K562 (cell line): ENCODE data around the gene ERVH48-1. TPM values are rescaled to one million over a fixed set of nuclear protein-coding genes. Genes with fewer than 3 reads are reported as not detected.

Source experiments
- CHCHD3 ChIP-seq: fragments of 250-450 bp; sonication (Bioruptor Pico); IDR thresholded peaks from 2 replicates; pipeline ENCODE4 v2.1.2; 2022; ENCODE audit warnings: mild to moderate bottlenecking
- SMARCE1 ChIP-seq: fragments of 450-650 bp; IDR thresholded peaks from 2 replicates; pipeline ENCODE4 v1.7.1; 2016; ENCODE audit warnings: mild to moderate bottlenecking
- SMC3 ChIP-seq: conservative IDR thresholded peaks from 2 replicates; pipeline ENCODE4 v1.6.1; 2011; ENCODE audit warnings: low read depth, low read length, improper control_type of control experiment; ENCODE audit not compliant: insufficient read depth
- ZNF212 ChIP-seq: fragments of 450-650 bp; formaldehyde crosslinking; IDR thresholded peaks from 2 replicates; pipeline ENCODE4 v1.4.0; 2020; ENCODE audit warnings: mild to moderate bottlenecking
- polyA plus RNA-seq, 8 experiments: library from polyadenylated mRNA; depleted of rRNA in 4 of 8; stranded (reverse) in 5 of 8; unstranded in 3 of 8; fragments of >200 nt; fragmentation: Nextera tagmentation in 2 of 8; fragmentation: Illumina TruSeq in 1 of 8; extraction: Ambion mirVana in 2 of 8; extraction: Trizol in 1 of 8; gene quantifications; 2 replicates each; pipeline versions ENCODE4 v1.2.1 to v1.2.3, GENCODE V29; 2011 to 2014; ENCODE audit warnings: inconsistent platforms in 1 of 8, missing spikeins in 1 of 8
- total RNA-seq, 7 experiments: library from RNA; depleted of rRNA in 6 of 7; stranded (reverse); fragments of >200 nt in 6 of 7; fragmentation: Illumina TruSeq in 2 of 7; extraction: Trizol in 2 of 7; gene quantifications; 2 replicates each; pipeline versions ENCODE4 v1.2.1 to v1.2.3, GENCODE V29; 2011 to 2021; ENCODE audit warnings: low replicate concordance in 1 of 7
- TF ChIP-seq, protein P1 (sequence below): fragments of 450-650 bp; IDR thresholded peaks from 2 replicates; pipeline ENCODE4 v1.6.1; 2016; ENCODE audit warnings: mild to moderate bottlenecking, moderate library complexity
- TF ChIP-seq, protein P2 (sequence below): fragments of 250-450 bp; sonication (Bioruptor Pico); IDR thresholded peaks from 2 replicates; pipeline ENCODE4 v1.4.0; 2020
- TF ChIP-seq, protein P3 (sequence below): fragments of 450-650 bp; IDR thresholded peaks from 2 replicates; pipeline ENCODE4 v1.6.1; 2017; ENCODE audit warnings: antibody characterized with exemption, mild to moderate bottlenecking

Gene ERVH48-1
- total and polyA plus RNA-seq, 9 of the 15 experiments (the other 6 are each of a cell fraction or from before 2014, with no cell fraction given) = 0.08 to 0.49 (median 0.16) TPM; not detected in 3

DNA sequence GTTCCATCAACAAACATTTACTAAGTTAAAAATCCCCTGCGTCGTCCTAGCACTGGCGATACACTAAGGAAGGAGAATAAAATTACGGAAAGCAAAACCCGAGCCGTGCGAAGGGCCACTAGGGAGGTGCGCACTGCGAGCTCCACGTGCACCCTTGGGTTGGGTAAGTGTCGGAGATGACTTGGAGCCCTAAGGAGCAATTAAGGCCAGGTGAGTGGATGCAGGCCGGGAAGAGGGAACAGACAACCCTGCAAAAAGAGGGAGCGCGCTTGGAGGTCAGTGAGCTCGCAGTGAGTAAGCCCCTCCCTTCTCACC lies 46.8 kb downstream of the ERVH48-1 start (continued):
- TF ChIP-seq, protein P1, sequence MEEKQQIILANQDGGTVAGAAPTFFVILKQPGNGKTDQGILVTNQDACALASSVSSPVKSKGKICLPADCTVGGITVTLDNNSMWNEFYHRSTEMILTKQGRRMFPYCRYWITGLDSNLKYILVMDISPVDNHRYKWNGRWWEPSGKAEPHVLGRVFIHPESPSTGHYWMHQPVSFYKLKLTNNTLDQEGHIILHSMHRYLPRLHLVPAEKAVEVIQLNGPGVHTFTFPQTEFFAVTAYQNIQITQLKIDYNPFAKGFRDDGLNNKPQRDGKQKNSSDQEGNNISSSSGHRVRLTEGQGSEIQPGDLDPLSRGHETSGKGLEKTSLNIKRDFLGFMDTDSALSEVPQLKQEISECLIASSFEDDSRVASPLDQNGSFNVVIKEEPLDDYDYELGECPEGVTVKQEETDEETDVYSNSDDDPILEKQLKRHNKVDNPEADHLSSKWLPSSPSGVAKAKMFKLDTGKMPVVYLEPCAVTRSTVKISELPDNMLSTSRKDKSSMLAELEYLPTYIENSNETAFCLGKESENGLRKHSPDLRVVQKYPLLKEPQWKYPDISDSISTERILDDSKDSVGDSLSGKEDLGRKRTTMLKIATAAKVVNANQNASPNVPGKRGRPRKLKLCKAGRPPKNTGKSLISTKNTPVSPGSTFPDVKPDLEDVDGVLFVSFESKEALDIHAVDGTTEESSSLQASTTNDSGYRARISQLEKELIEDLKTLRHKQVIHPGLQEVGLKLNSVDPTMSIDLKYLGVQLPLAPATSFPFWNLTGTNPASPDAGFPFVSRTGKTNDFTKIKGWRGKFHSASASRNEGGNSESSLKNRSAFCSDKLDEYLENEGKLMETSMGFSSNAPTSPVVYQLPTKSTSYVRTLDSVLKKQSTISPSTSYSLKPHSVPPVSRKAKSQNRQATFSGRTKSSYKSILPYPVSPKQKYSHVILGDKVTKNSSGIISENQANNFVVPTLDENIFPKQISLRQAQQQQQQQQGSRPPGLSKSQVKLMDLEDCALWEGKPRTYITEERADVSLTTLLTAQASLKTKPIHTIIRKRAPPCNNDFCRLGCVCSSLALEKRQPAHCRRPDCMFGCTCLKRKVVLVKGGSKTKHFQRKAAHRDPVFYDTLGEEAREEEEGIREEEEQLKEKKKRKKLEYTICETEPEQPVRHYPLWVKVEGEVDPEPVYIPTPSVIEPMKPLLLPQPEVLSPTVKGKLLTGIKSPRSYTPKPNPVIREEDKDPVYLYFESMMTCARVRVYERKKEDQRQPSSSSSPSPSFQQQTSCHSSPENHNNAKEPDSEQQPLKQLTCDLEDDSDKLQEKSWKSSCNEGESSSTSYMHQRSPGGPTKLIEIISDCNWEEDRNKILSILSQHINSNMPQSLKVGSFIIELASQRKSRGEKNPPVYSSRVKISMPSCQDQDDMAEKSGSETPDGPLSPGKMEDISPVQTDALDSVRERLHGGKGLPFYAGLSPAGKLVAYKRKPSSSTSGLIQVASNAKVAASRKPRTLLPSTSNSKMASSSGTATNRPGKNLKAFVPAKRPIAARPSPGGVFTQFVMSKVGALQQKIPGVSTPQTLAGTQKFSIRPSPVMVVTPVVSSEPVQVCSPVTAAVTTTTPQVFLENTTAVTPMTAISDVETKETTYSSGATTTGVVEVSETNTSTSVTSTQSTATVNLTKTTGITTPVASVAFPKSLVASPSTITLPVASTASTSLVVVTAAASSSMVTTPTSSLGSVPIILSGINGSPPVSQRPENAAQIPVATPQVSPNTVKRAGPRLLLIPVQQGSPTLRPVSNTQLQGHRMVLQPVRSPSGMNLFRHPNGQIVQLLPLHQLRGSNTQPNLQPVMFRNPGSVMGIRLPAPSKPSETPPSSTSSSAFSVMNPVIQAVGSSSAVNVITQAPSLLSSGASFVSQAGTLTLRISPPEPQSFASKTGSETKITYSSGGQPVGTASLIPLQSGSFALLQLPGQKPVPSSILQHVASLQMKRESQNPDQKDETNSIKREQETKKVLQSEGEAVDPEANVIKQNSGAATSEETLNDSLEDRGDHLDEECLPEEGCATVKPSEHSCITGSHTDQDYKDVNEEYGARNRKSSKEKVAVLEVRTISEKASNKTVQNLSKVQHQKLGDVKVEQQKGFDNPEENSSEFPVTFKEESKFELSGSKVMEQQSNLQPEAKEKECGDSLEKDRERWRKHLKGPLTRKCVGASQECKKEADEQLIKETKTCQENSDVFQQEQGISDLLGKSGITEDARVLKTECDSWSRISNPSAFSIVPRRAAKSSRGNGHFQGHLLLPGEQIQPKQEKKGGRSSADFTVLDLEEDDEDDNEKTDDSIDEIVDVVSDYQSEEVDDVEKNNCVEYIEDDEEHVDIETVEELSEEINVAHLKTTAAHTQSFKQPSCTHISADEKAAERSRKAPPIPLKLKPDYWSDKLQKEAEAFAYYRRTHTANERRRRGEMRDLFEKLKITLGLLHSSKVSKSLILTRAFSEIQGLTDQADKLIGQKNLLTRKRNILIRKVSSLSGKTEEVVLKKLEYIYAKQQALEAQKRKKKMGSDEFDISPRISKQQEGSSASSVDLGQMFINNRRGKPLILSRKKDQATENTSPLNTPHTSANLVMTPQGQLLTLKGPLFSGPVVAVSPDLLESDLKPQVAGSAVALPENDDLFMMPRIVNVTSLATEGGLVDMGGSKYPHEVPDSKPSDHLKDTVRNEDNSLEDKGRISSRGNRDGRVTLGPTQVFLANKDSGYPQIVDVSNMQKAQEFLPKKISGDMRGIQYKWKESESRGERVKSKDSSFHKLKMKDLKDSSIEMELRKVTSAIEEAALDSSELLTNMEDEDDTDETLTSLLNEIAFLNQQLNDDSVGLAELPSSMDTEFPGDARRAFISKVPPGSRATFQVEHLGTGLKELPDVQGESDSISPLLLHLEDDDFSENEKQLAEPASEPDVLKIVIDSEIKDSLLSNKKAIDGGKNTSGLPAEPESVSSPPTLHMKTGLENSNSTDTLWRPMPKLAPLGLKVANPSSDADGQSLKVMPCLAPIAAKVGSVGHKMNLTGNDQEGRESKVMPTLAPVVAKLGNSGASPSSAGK = peak; percentile 91
- 0 out of 2 replicates have a peak, but pooled peaks have one; percentile 2 for TF ChIP-seq SMC3
- TF ChIP-seq, protein P2, sequence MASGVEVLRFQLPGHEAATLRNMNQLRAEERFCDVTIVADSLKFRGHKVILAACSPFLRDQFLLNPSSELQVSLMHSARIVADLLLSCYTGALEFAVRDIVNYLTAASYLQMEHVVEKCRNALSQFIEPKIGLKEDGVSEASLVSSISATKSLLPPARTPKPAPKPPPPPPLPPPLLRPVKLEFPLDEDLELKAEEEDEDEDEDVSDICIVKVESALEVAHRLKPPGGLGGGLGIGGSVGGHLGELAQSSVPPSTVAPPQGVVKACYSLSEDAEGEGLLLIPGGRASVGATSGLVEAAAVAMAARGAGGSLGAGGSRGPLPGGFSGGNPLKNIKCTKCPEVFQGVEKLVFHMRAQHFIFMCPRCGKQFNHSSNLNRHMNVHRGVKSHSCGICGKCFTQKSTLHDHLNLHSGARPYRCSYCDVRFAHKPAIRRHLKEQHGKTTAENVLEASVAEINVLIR (CRISPR knock-in tag) = no peak
- TF ChIP-seq SMARCE1 = 0 out of 2 replicates have a peak, but pooled peaks have one; percentile 13
- TF ChIP-seq, protein P3, sequence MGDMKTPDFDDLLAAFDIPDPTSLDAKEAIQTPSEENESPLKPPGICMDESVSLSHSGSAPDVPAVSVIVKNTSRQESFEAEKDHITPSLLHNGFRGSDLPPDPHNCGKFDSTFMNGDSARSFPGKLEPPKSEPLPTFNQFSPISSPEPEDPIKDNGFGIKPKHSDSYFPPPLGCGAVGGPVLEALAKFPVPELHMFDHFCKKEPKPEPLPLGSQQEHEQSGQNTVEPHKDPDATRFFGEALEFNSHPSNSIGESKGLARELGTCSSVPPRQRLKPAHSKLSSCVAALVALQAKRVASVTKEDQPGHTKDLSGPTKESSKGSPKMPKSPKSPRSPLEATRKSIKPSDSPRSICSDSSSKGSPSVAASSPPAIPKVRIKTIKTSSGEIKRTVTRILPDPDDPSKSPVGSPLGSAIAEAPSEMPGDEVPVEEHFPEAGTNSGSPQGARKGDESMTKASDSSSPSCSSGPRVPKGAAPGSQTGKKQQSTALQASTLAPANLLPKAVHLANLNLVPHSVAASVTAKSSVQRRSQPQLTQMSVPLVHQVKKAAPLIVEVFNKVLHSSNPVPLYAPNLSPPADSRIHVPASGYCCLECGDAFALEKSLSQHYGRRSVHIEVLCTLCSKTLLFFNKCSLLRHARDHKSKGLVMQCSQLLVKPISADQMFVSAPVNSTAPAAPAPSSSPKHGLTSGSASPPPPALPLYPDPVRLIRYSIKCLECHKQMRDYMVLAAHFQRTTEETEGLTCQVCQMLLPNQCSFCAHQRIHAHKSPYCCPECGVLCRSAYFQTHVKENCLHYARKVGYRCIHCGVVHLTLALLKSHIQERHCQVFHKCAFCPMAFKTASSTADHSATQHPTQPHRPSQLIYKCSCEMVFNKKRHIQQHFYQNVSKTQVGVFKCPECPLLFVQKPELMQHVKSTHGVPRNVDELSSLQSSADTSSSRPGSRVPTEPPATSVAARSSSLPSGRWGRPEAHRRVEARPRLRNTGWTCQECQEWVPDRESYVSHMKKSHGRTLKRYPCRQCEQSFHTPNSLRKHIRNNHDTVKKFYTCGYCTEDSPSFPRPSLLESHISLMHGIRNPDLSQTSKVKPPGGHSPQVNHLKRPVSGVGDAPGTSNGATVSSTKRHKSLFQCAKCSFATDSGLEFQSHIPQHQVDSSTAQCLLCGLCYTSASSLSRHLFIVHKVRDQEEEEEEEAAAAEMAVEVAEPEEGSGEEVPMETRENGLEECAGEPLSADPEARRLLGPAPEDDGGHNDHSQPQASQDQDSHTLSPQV = peak; percentile 76
- 0 out of 2 replicates have a peak, but pooled peaks have one; percentile 22 for TF ChIP-seq CHCHD3 (CRISPR knock-in tag)
- 0 out of 2 replicates have a peak, but pooled peaks have one; percentile 37 for TF ChIP-seq ZNF212
